HepG2 (cell line): Measurements from ENCODE around the gene OST4. TPM values are rescaled to one million over a fixed set of nuclear protein-coding genes. Genes with fewer than 3 reads are reported as not detected.

Source experiments
- CHD4 ChIP-seq: fragments of 200-600 bp; sonication (generic); IDR thresholded peaks from 2 replicates; pipeline ENCODE4 v1.7.0; 2017; ENCODE audit warnings: mild to moderate bottlenecking, low read length, borderline replicate concordance
- KDM3A ChIP-seq: IDR thresholded peaks from 2 replicates; pipeline ENCODE4 v1.6.1; 2018; ENCODE audit warnings: low read depth, missing compliant biosample characterization
- KDM5A ChIP-seq: fragments of 200-600 bp; sonication (generic); IDR thresholded peaks from 2 replicates; pipeline ENCODE4 v1.7.0; 2018; ENCODE audit warnings: antibody characterized with exemption, mild to moderate bottlenecking, low read length, borderline replicate concordance
- NFKBIZ ChIP-seq: IDR thresholded peaks from 2 replicates; pipeline ENCODE4 v1.6.1; 2018; ENCODE audit warnings: missing genetic modification reagents, missing compliant biosample characterization
- RNF2 ChIP-seq: fragments of 450-650 bp; conservative IDR thresholded peaks from 2 replicates; pipeline ENCODE4 v1.6.1; 2016; ENCODE audit warnings: low read depth
- SOX6 ChIP-seq, 2 experiments: fragments of 450-650 bp in 1 of 2; sonication (generic) in 1 of 2; formaldehyde crosslinking in 1 of 2; IDR thresholded peaks; 2 replicates each; pipeline versions ENCODE4 v1.4.0 to v1.6.1; 2017 to 2020; ENCODE audit warnings: antibody characterized with exemption in 1 of 2, mild to moderate bottlenecking in 1 of 2, missing genetic modification reagents in 1 of 2
- ZNF33B ChIP-seq: sonication (generic); formaldehyde crosslinking; IDR thresholded peaks from 2 replicates; pipeline ENCODE4 v1.5.1; 2020; ENCODE audit warnings: mild to moderate bottlenecking, missing genetic modification reagents
- ZNF552 ChIP-seq: sonication (generic); formaldehyde crosslinking; IDR thresholded peaks from 2 replicates; pipeline ENCODE4 v1.9.0; 2022; ENCODE audit warnings: missing genetic modification reagents, mild to moderate bottlenecking, borderline replicate concordance
- polyA plus RNA-seq, 8 experiments: library from polyadenylated mRNA; depleted of rRNA in 3 of 8; stranded (reverse) in 7 of 8; unstranded in 1 of 8; fragments of >200 nt; fragmentation: Illumina TruSeq in 4 of 8; extraction: Trizol in 4 of 8; gene quantifications; 2 replicates each; pipeline versions ENCODE4 v1.2.1 to v1.2.3, GENCODE V29; 2011 to 2016; ENCODE audit warnings: low read depth in 4 of 8, missing spikeins in 1 of 8, mixed read lengths in 1 of 8; ENCODE audit not compliant: insufficient read depth in 1 of 8
- total RNA-seq, 5 experiments: library from RNA; depleted of rRNA; stranded (reverse); fragments of >200 nt; fragmentation: Illumina TruSeq; extraction: Trizol; gene quantifications; 2 replicates each; pipeline ENCODE4 v1.2.3, GENCODE V29; 2016; ENCODE audit warnings: low read depth in 1 of 5
- TF ChIP-seq, protein P1 (sequence below): sonication (generic); formaldehyde crosslinking; IDR thresholded peaks from 2 replicates; pipeline ENCODE4 v1.5.0; 2020; ENCODE audit warnings: mild to moderate bottlenecking, missing genetic modification reagents, moderate library complexity
- TF ChIP-seq, protein P2 (sequence below): sonication (generic); formaldehyde crosslinking; IDR thresholded peaks from 2 replicates; pipeline ENCODE4 v1.4.0; 2020; ENCODE audit warnings: missing genetic modification reagents
- TF ChIP-seq, protein P3 (sequence below): sonication (generic); formaldehyde crosslinking; IDR thresholded peaks from 2 replicates; pipeline ENCODE4 v1.4.0; 2020; ENCODE audit warnings: missing genetic modification reagents
- TF ChIP-seq, protein P4 (sequence below): sonication (generic); formaldehyde crosslinking; IDR thresholded peaks from 2 replicates; pipeline ENCODE4 v1.4.0; 2020; ENCODE audit warnings: missing genetic modification reagents
- TF ChIP-seq, protein P5 (sequence below): sonication (generic); formaldehyde crosslinking; IDR thresholded peaks from 2 replicates; pipeline ENCODE4 v1.5.1; 2020; ENCODE audit warnings: mild to moderate bottlenecking, missing genetic modification reagents, borderline replicate concordance

OST4 gene
- total and polyA plus RNA-seq, 2 of the 13 experiments (the other 11 are each of a cell fraction or from before 2014, with no cell fraction given), result 498 to 584 TPM

DNA sequence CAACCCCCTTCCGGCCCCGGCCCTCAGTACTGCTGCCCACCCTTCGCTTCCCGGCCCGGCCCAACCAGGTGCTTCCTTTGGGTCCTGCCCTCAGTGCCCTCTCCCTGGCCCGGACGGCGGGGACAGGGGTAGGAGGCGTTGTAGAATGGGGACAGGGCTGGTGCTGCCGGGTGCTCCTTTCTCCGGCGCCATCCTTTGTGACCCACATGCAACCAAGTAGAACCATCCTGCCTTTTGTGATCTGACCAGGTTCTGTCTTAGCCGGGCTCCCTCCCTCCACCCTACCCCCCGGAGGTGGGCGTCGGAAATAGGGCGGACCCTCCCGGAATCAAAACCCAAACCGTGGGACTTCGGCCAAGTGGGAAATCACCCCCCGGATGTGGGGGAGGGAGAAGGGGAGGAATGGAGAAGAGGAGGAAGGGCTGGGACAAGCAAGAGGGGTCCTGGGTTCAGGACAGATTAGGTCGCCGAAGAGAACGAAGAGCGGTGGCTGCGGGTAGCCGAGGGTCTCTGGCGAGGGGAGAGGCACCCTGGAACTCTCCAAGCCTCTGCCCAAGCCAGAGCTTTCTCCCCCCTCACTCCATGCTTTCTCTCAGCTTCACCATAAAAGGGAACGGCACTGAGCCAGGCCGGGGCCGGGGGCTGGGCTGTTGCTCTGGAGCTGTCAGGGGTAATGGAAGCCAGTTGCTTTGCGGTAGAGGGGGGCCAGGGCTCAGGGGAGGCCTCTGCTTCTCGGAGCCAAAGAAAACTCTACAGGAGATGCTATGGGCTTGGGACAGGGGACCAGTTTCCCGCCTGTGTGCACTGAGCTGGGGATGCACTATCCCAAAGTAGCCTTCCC, 756 bp upstream of the OST4 start (continued):
- TF ChIP-seq, protein P1, sequence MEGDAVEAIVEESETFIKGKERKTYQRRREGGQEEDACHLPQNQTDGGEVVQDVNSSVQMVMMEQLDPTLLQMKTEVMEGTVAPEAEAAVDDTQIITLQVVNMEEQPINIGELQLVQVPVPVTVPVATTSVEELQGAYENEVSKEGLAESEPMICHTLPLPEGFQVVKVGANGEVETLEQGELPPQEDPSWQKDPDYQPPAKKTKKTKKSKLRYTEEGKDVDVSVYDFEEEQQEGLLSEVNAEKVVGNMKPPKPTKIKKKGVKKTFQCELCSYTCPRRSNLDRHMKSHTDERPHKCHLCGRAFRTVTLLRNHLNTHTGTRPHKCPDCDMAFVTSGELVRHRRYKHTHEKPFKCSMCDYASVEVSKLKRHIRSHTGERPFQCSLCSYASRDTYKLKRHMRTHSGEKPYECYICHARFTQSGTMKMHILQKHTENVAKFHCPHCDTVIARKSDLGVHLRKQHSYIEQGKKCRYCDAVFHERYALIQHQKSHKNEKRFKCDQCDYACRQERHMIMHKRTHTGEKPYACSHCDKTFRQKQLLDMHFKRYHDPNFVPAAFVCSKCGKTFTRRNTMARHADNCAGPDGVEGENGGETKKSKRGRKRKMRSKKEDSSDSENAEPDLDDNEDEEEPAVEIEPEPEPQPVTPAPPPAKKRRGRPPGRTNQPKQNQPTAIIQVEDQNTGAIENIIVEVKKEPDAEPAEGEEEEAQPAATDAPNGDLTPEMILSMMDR (CRISPR knock-in tag), result no peak
- TF ChIP-seq, protein P2, sequence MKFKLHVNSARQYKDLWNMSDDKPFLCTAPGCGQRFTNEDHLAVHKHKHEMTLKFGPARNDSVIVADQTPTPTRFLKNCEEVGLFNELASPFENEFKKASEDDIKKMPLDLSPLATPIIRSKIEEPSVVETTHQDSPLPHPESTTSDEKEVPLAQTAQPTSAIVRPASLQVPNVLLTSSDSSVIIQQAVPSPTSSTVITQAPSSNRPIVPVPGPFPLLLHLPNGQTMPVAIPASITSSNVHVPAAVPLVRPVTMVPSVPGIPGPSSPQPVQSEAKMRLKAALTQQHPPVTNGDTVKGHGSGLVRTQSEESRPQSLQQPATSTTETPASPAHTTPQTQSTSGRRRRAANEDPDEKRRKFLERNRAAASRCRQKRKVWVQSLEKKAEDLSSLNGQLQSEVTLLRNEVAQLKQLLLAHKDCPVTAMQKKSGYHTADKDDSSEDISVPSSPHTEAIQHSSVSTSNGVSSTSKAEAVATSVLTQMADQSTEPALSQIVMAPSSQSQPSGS (CRISPR knock-in tag), result no peak
- TF ChIP-seq, protein P3, sequence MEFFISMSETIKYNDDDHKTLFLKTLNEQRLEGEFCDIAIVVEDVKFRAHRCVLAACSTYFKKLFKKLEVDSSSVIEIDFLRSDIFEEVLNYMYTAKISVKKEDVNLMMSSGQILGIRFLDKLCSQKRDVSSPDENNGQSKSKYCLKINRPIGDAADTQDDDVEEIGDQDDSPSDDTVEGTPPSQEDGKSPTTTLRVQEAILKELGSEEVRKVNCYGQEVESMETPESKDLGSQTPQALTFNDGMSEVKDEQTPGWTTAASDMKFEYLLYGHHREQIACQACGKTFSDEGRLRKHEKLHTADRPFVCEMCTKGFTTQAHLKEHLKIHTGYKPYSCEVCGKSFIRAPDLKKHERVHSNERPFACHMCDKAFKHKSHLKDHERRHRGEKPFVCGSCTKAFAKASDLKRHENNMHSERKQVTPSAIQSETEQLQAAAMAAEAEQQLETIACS (CRISPR knock-in tag), result no peak
- no peak for TF ChIP-seq NFKBIZ (CRISPR knock-in tag)
- TF ChIP-seq, protein P4, sequence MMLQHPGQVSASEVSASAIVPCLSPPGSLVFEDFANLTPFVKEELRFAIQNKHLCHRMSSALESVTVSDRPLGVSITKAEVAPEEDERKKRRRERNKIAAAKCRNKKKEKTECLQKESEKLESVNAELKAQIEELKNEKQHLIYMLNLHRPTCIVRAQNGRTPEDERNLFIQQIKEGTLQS (CRISPR knock-in tag), result no peak
- TF ChIP-seq ZNF33B (CRISPR knock-in tag), result no peak; the same call in 1 of the 2 replicates
- TF ChIP-seq KDM5A, result no peak
- TF ChIP-seq, protein P5, sequence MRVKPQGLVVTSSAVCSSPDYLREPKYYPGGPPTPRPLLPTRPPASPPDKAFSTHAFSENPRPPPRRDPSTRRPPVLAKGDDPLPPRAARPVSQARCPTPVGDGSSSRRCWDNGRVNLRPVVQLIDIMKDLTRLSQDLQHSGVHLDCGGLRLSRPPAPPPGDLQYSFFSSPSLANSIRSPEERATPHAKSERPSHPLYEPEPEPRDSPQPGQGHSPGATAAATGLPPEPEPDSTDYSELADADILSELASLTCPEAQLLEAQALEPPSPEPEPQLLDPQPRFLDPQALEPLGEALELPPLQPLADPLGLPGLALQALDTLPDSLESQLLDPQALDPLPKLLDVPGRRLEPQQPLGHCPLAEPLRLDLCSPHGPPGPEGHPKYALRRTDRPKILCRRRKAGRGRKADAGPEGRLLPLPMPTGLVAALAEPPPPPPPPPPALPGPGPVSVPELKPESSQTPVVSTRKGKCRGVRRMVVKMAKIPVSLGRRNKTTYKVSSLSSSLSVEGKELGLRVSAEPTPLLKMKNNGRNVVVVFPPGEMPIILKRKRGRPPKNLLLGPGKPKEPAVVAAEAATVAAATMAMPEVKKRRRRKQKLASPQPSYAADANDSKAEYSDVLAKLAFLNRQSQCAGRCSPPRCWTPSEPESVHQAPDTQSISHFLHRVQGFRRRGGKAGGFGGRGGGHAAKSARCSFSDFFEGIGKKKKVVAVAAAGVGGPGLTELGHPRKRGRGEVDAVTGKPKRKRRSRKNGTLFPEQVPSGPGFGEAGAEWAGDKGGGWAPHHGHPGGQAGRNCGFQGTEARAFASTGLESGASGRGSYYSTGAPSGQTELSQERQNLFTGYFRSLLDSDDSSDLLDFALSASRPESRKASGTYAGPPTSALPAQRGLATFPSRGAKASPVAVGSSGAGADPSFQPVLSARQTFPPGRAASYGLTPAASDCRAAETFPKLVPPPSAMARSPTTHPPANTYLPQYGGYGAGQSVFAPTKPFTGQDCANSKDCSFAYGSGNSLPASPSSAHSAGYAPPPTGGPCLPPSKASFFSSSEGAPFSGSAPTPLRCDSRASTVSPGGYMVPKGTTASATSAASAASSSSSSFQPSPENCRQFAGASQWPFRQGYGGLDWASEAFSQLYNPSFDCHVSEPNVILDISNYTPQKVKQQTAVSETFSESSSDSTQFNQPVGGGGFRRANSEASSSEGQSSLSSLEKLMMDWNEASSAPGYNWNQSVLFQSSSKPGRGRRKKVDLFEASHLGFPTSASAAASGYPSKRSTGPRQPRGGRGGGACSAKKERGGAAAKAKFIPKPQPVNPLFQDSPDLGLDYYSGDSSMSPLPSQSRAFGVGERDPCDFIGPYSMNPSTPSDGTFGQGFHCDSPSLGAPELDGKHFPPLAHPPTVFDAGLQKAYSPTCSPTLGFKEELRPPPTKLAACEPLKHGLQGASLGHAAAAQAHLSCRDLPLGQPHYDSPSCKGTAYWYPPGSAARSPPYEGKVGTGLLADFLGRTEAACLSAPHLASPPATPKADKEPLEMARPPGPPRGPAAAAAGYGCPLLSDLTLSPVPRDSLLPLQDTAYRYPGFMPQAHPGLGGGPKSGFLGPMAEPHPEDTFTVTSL (CRISPR knock-in tag), result peak; percentile 15; the same call in 1 of the 2 replicates
- TF ChIP-seq KDM3A (CRISPR knock-in tag), result no peak
- TF ChIP-seq RNF2, result no peak
- no peak for TF ChIP-seq CHD4
- TF ChIP-seq SOX6 (IDR thresholded peaks at IDR 0.05), result no peak
- TF ChIP-seq SOX6 (CRISPR knock-in tag; IDR thresholded peaks at IDR 0.05), result no peak; the same call in 1 of the 2 replicates
- TF ChIP-seq ZNF552 (CRISPR knock-in tag), result no peak; the same call in 1 of the 2 replicates
